D721Med (cell line): ENCODE data around the gene HECTD4.
"Not testable (repeated sequence)": the region's sequence is repeated elsewhere in the genome, so short reads cannot be mapped to it uniquely, and the experiment has no call there.

ENCODE experiments used
- DNase-seq: peaks from one replicate; pipeline ENCODE4 v3.0.0; 2011; ENCODE audit warnings: low spot score; ENCODE audit not compliant: insufficient read length
- FAIRE-seq: peaks from 2 replicates; lab custom pipeline; 2011; peaks lifted over from hg19 to GRCh38; lab: Jason Lieb, UNC
- CTCF ChIP-seq: IDR thresholded peaks from 2 replicates; pipeline ENCODE4 v1.5.1; 2012; ENCODE audit warnings: mild to moderate bottlenecking, control low read depth; ENCODE audit not compliant: insufficient read depth; ENCODE audit errors: missing control alignments

Gene HECTD4

DNA sequence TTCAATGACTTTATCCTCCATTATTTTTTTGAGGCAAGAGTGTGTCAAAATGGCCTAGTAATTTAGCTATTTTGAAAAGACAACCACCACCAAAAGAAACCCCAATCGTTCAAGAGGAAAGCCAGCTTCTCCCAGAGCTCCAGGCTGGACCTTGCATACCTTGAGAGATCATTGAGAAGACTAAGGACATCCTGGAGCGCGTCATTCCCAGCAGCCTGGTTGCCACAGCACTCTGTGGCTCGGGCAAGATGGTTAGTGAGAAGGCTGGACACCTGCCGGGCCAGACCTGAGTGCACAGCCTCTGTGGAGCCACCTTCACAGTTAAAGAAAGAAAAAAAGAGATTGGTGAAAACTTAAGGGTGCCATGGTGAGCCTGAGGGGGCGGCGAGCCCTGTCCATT, 145.4 kb downstream of the HECTD4 start:
- FAIRE-seq (no peak), DNase-seq (no peak)
- no peak for TF ChIP-seq CTCF

DNA sequence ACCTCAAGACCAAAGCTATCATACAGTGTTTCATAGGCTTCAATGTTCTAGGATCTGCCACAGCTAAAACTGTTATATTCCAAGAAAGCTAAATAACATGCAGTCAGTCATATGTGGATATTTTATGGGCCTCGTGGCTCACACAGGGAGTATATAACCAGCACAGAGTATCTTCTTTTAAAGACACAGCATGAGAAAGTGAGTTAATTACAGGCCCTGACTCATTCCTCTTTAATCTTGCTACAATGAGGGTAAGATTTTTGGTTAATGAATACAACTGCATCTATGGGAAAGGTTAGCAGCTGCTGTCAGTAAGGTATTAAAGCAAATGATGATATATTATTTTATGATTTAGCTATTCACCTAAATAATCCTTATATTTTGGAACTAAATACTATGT, 145.8 kb downstream of the HECTD4 start:
- FAIRE-seq (no peak), DNase-seq (no peak)
- TF ChIP-seq CTCF = no peak

GRCh38 chr12:112234303-112234702, 147.9 kb downstream of the HECTD4 start:
- TF ChIP-seq CTCF = no peak
- no peak for DNase-seq
- no peak for FAIRE-seq

- FAIRE-seq (no peak), DNase-seq (no peak)
- no peak for TF ChIP-seq CTCF
Measured at GRCh38 chr12:112233242-112233641, 149.0 kb downstream of the HECTD4 start.

GRCh38 chr12:112230136-112230535, 152.1 kb downstream of the HECTD4 start:
- DNase-seq (no peak), FAIRE-seq (no peak)
- TF ChIP-seq CTCF = no peak

- FAIRE-seq (no peak), DNase-seq (no peak)
- no peak for TF ChIP-seq CTCF
Measured at GRCh38 chr12:112226768-112227167, 155.5 kb downstream of the HECTD4 start.

- DNase-seq, FAIRE-seq: not testable (repeated sequence)
Measured at GRCh38 chr12:112220628-112221027, 161.6 kb downstream of the HECTD4 start.

GRCh38 chr12:112219195-112219594, 163.0 kb downstream of the HECTD4 start:
- FAIRE-seq (no peak), DNase-seq (no peak)
- TF ChIP-seq CTCF = no peak
